GM12801 (cell line): Measurements from ENCODE around the gene MYO10.

Experiments used
- CTCF ChIP-seq: IDR thresholded peaks from one replicate; pipeline ENCODE4 v1.5.1; 2011; ENCODE audit warnings: control low read depth; ENCODE audit not compliant: insufficient read length; ENCODE audit errors: extremely low read depth

Gene MYO10

GRCh38 chr5:16914108-16914435 is 22.0 kb downstream of the MYO10 start:
- TF ChIP-seq CTCF: no peak

- no peak for TF ChIP-seq CTCF
Observed at GRCh38 chr5:16913187-16914107, 22.6 kb downstream of the MYO10 start.

- no peak for TF ChIP-seq CTCF
Observed at GRCh38 chr5:16912080-16912479, 24.0 kb downstream of the MYO10 start.

GRCh38 chr5:16909464-16909863 is 26.6 kb downstream of the MYO10 start:
- TF ChIP-seq CTCF: no peak

GRCh38 chr5:16907270-16907669 is 28.8 kb downstream of the MYO10 start:
- TF ChIP-seq CTCF: no peak

- no peak for TF ChIP-seq CTCF
Observed at GRCh38 chr5:16906255-16906654, 29.8 kb downstream of the MYO10 start.

GRCh38 chr5:16903480-16904300 is 32.4 kb downstream of the MYO10 start:
- TF ChIP-seq CTCF: no peak
